Activated CD4-positive, alpha-beta memory T cell treated with anti-CD3 and anti-CD28 coated beads, Interleukin-2, amount 10 ng/mL, durations not matched to agents 7 days and 5 days (primary cell): ENCODE results near the gene CCDC6. TPM values are rescaled to one million over a fixed set of nuclear protein-coding genes. Genes with fewer than 3 reads are reported as not detected.
A peak's percentile ranks its signal among the peaks of the same experiment; 100 is the strongest.

Source experiments
- CTCF ChIA-PET: fragments of 350-600 bp; sonication (Branson Sonifier 250); formaldehyde crosslinking; loops from one replicate; lab custom pipeline; 2021; ENCODE audit warnings: antibody characterized with exemption, inconsistent platforms; lab: Charles Lee
- POLR2A ChIA-PET: fragments of 350-600 bp; sonication (Branson Sonifier 250); formaldehyde crosslinking; loops from one replicate; lab custom pipeline; 2021; ENCODE audit warnings: antibody characterized with exemption; lab: Charles Lee
- DNase-seq: peaks from one replicate; pipeline ENCODE4 v3.0.0-alpha.2; 2020
- H3K27ac Mint-ChIP-seq: one replicate; pipeline ENCODE4 v1.8.0; 2021; ENCODE audit warnings: mild to moderate bottlenecking, mixed read lengths
- H3K27me3 Mint-ChIP-seq: one replicate; pipeline ENCODE4 v1.8.0; 2021; ENCODE audit warnings: mixed read lengths
- H3K36me3 Mint-ChIP-seq: one replicate; pipeline ENCODE4 v1.8.0; 2021; ENCODE audit warnings: low read depth, mixed read lengths
- H3K4me1 Mint-ChIP-seq: one replicate; pipeline ENCODE4 v1.8.0; 2021; ENCODE audit warnings: mixed read lengths
- H3K4me3 Mint-ChIP-seq: one replicate; pipeline ENCODE4 v1.8.0; 2021; ENCODE audit warnings: mild to moderate bottlenecking, mixed read lengths
- H3K9me3 Mint-ChIP-seq: one replicate; pipeline ENCODE4 v1.8.0; 2021; ENCODE audit warnings: mixed read lengths
- total RNA-seq, 2 experiments: library from RNA; stranded (reverse); gene quantifications; one replicate each; pipeline ENCODE4 v1.2.3, GENCODE V29; 2021

Gene CCDC6
- total RNA-seq, 2 experiments from 2014 or later = 22.4 to 22.6 TPM

GRCh38 chr10:59903871-59904270 is 2.5 kb downstream of the CCDC6 start:
- DNase-seq = no peak
- H3K27me3 Mint-ChIP-seq = no peaks in the 10 kb centered on the region

GRCh38 chr10:59902016-59902415 is 4.3 kb downstream of the CCDC6 start:
- Mint-ChIP-seq H3K4me3 (no peak overlapping the region), H3K9me3 (no peaks in the 10 kb centered on the region), H3K27me3 (no peaks in the 10 kb centered on the region), H3K4me1 (peaks cover 46% of the 10 kb centered on the region), H3K36me3 (peaks cover 16% of the 10 kb centered on the region), H3K27ac (no peak overlapping the region)
- DNase-seq = no peak
- ChIA-PET POLR2A (no interaction called here), CTCF (interaction anchor here (0.7 kb wide), 1 partner anchor 1892 kb away, joined by 5 read pairs; no protein-coding TSS in a partner anchor)

More at GRCh38 chr10:59903871-59904270, 2.5 kb downstream of the CCDC6 start:
- no peak overlapping the region for H3K27ac Mint-ChIP-seq
- ChIA-PET POLR2A (interaction anchor here (4.0 kb wide), 1 partner anchor 17 kb away, joined by 43 read pairs; no protein-coding TSS in a partner anchor), CTCF (interaction anchor here (0.6 kb wide), 1 partner anchor 59 kb away, joined by 3 read pairs; no protein-coding TSS in a partner anchor)
- H3K4me3 Mint-ChIP-seq = peak overlapping the region; percentile 90
- H3K36me3 Mint-ChIP-seq = peaks cover 16% of the 10 kb centered on the region
- no peaks in the 10 kb centered on the region for H3K9me3 Mint-ChIP-seq
- H3K4me1 Mint-ChIP-seq = peaks cover 63% of the 10 kb centered on the region

GRCh38 chr10:59901470-59901869 is 4.9 kb downstream of the CCDC6 start:
- H3K9me3 Mint-ChIP-seq = no peaks in the 10 kb centered on the region
- no peaks in the 10 kb centered on the region for H3K27me3 Mint-ChIP-seq
- peaks cover 16% of the 10 kb centered on the region for H3K36me3 Mint-ChIP-seq
- no peak for DNase-seq
- ChIA-PET POLR2A (no interaction called here), CTCF (interaction anchor here (0.7 kb wide), 1 partner anchor 1893 kb away, joined by 5 read pairs; no protein-coding TSS in a partner anchor)
- no peak overlapping the region for H3K27ac Mint-ChIP-seq
- H3K4me3 Mint-ChIP-seq = no peak overlapping the region
- peaks cover 43% of the 10 kb centered on the region for H3K4me1 Mint-ChIP-seq

- no peak for DNase-seq
- Mint-ChIP-seq H3K27ac (no peak overlapping the region), H3K4me1 (peaks cover 40% of the 10 kb centered on the region), H3K4me3 (no peak overlapping the region), H3K36me3 (peaks cover 17% of the 10 kb centered on the region), H3K9me3 (no peaks in the 10 kb centered on the region), H3K27me3 (no peaks in the 10 kb centered on the region)
- ChIA-PET POLR2A (interaction anchor here (1.0 kb wide), 1 partner anchor 9 kb away, joined by 3 read pairs; no protein-coding TSS in a partner anchor), CTCF (no interaction called here)
Measured at GRCh38 chr10:59900048-59900727, 6.2 kb downstream of the CCDC6 start.

GRCh38 chr10:59898125-59898835 is 8.1 kb downstream of the CCDC6 start:
- Mint-ChIP-seq H3K27me3 (no peaks in the 10 kb centered on the region), H3K9me3 (no peaks in the 10 kb centered on the region), H3K4me3 (no peak overlapping the region), H3K36me3 (peaks cover 16% of the 10 kb centered on the region), H3K4me1 (peaks cover 25% of the 10 kb centered on the region), H3K27ac (no peak overlapping the region)
- ChIA-PET CTCF (no interaction called here), POLR2A (no interaction called here)
- DNase-seq = no peak

GRCh38 chr10:59896191-59896590 is 10.2 kb downstream of the CCDC6 start:
- CTCF ChIA-PET = no interaction called here
- H3K27ac Mint-ChIP-seq = no peak overlapping the region

GRCh38 chr10:59895629-59896116 is 10.7 kb downstream of the CCDC6 start:
- Mint-ChIP-seq H3K4me3 (no peak overlapping the region), H3K9me3 (no peaks in the 10 kb centered on the region), H3K27me3 (no peaks in the 10 kb centered on the region), H3K4me1 (peaks cover 17% of the 10 kb centered on the region), H3K27ac (no peak overlapping the region), H3K36me3 (peaks cover 11% of the 10 kb centered on the region)
- ChIA-PET POLR2A (interaction anchor here (0.9 to 1.2 kb wide), 2 partner anchors 8 to 13 kb away, joined by 3 read pairs; no protein-coding TSS in a partner anchor), CTCF (no interaction called here)
- no peak for DNase-seq

More at GRCh38 chr10:59896191-59896590, 10.2 kb downstream of the CCDC6 start:
- Mint-ChIP-seq H3K4me3 (no peak overlapping the region), H3K36me3 (peaks cover 11% of the 10 kb centered on the region), H3K4me1 (peaks cover 17% of the 10 kb centered on the region), H3K27me3 (no peaks in the 10 kb centered on the region), H3K9me3 (no peaks in the 10 kb centered on the region)
- DNase-seq = no peak
- POLR2A ChIA-PET = interaction anchor here (0.9 to 1.2 kb wide), 2 partner anchors 8 to 12 kb away, joined by 3 read pairs; no protein-coding TSS in a partner anchor

GRCh38 chr10:59894114-59894513 is 12.2 kb downstream of the CCDC6 start:
- no peak overlapping the region for H3K27ac Mint-ChIP-seq
- ChIA-PET CTCF (no interaction called here), POLR2A (no interaction called here)
- peaks cover 12% of the 10 kb centered on the region for H3K36me3 Mint-ChIP-seq
- peaks cover 13% of the 10 kb centered on the region for H3K4me1 Mint-ChIP-seq
- no peak for DNase-seq
- no peaks in the 10 kb centered on the region for H3K27me3 Mint-ChIP-seq
- no peak overlapping the region for H3K4me3 Mint-ChIP-seq
- no peaks in the 10 kb centered on the region for H3K9me3 Mint-ChIP-seq

GRCh38 chr10:59892697-59893096 is 13.7 kb downstream of the CCDC6 start:
- Mint-ChIP-seq H3K4me1 (peaks cover 21% of the 10 kb centered on the region), H3K9me3 (no peaks in the 10 kb centered on the region), H3K4me3 (no peak overlapping the region), H3K27me3 (no peaks in the 10 kb centered on the region), H3K27ac (no peak overlapping the region), H3K36me3 (peaks cover 12% of the 10 kb centered on the region)
- POLR2A ChIA-PET = interaction anchor here (1.2 kb wide), 1 partner anchor 14 kb away, joined by 5 read pairs; the partner anchor contains the start of gene CCDC6
- CTCF ChIA-PET = interaction anchor here (1.7 kb wide), 1 partner anchor 13 kb away, joined by 4 read pairs; the partner anchor contains the start of gene CCDC6
- no peak for DNase-seq

- Mint-ChIP-seq H3K27me3 (no peaks in the 10 kb centered on the region), H3K4me3 (no peak overlapping the region), H3K36me3 (peaks cover 12% of the 10 kb centered on the region), H3K27ac (no peak overlapping the region), H3K4me1 (peaks cover 27% of the 10 kb centered on the region), H3K9me3 (no peaks in the 10 kb centered on the region)
- CTCF ChIA-PET = interaction anchor here (1.7 kb wide), 1 partner anchor 14 kb away, joined by 4 read pairs; the partner anchor contains the start of gene CCDC6
- no peak for DNase-seq
- POLR2A ChIA-PET = interaction anchor here (1.0 kb wide), 1 partner anchor 13 kb away, joined by 3 read pairs; no protein-coding TSS in a partner anchor
Measured at GRCh38 chr10:59891936-59892335, 14.4 kb downstream of the CCDC6 start.

- H3K27ac Mint-ChIP-seq = no peak overlapping the region
- ChIA-PET POLR2A (interaction anchor here (1.0 to 1.4 kb wide), 3 partner anchors 9 to 14 kb away, joined by 3 to 4 read pairs (median 3); partner anchors contain the start of gene CCDC6), CTCF (interaction anchor here (1.7 kb wide), 1 partner anchor 15 kb away, joined by 4 read pairs; the partner anchor contains the start of gene CCDC6)
- no peaks in the 10 kb centered on the region for H3K9me3 Mint-ChIP-seq
- H3K4me1 Mint-ChIP-seq = peaks cover 33% of the 10 kb centered on the region
- no peaks in the 10 kb centered on the region for H3K27me3 Mint-ChIP-seq
- no peak overlapping the region for H3K4me3 Mint-ChIP-seq
- H3K36me3 Mint-ChIP-seq = peaks cover 12% of the 10 kb centered on the region
- no peak for DNase-seq
Measured at GRCh38 chr10:59891349-59891748, 15.0 kb downstream of the CCDC6 start.

- H3K27ac Mint-ChIP-seq = no peak overlapping the region
- ChIA-PET CTCF (interaction anchor here (1.6 to 1.8 kb wide), 2 partner anchors 17 to 24 kb away, joined by 5 to 6 read pairs; partner anchors contain the start of gene CCDC6), POLR2A (interaction anchor here (1.0 to 5.1 kb wide), 3 partner anchors 9 to 19 kb away, joined by 4 to 43 read pairs (median 9); partner anchors contain the start of gene CCDC6)
- peaks cover 55% of the 10 kb centered on the region for H3K4me1 Mint-ChIP-seq
- H3K4me3 Mint-ChIP-seq = no peak overlapping the region
- no peaks in the 10 kb centered on the region for H3K27me3 Mint-ChIP-seq
- H3K36me3 Mint-ChIP-seq = peaks cover 9% of the 10 kb centered on the region
- no peak for DNase-seq
- H3K9me3 Mint-ChIP-seq = no peaks in the 10 kb centered on the region
Measured at GRCh38 chr10:59888781-59889435, 17.4 kb downstream of the CCDC6 start.
